ENCODE measurements around the gene MBOAT7. TPM values are rescaled to one million over a fixed set of nuclear protein-coding genes. Genes with fewer than 3 reads are reported as not detected.

The MBOAT7 gene
- total and polyA plus RNA-seq, 2 of the 8 experiments (the other 6 are each of a cell fraction or from before 2014, with no cell fraction given): 85.5 to 90.9 TPM

DNA sequence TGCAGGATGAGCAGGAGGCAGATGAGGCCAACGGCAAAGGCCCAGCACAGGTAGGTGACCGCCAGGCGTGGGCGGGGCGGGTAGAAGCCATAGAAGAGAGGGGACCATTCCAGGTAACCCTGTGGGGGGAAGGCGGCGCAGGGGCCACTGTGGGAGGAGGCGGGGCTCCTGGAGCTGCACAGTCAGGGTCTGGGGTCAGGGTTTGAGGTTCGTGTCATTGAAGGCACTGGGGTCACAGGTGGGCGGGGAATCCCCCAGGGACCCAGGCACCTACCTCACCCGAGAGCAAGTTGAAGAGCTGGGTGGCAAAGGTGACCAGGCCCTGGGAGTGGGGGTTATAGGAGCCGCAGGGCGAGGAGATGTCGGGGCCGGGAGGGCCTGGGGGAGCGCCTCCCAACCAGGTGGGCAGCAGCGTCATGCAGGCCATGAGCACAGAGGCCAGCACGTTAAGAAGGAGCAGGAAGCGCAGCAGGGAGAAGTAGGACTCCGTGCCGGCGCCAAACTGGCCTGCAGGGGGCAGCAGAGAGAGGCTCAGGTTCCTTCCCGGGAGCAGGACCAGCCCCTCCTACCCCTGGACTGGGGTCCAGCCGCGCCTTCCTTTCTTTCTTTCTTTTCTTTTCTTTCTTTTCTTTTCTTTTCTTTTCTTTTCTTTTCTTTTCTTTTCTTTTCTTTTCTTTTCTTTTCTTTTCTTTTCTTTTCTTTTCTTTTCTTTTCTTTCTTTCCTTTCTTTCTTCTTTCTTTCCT lies 21.0 kb downstream of the MBOAT7 start:
- Histone ChIP-seq H3K56ac (replicated peaks; ENCODE audit: insufficient read length, low read depth, low read length) (no peak overlapping the region), H3K4me1 (replicated peaks in 1 of 4; ENCODE audit: control insufficient read depth in 3 of 4, insufficient read depth in 4 of 4, low read length in 3 of 4) (peaks cover 0 to 10% (median 6%) of the 10 kb centered on the region in 4 experiments; a peak in 6 of 7 replicates), H2BK120ac (replicated peaks; ENCODE audit: low read depth, low read length) (no peak overlapping the region), H2AFZ (ENCODE audit: low read length) (no peak overlapping the region), H2BK12ac (ENCODE audit: low read depth, low read length) (peak overlapping the region; percentile 50; the same call in 1 of the 2 replicates), H4K20me1 (replicated peaks in 1 of 2; ENCODE audit: control insufficient read depth in 1 of 2, insufficient read depth in 2 of 2, low read length in 2 of 2) (peaks cover 0 to 4% of the 10 kb centered on the region in 2 experiments), H3K14ac (ENCODE audit: insufficient read length) (no peak overlapping the region), H3K79me2 (ENCODE audit: control insufficient read depth in 1 of 2, insufficient read depth in 2 of 2, low read length in 2 of 2) (no peaks in the 10 kb centered on the region), H4K8ac (ENCODE audit: extremely low read depth, insufficient read depth, low read length) (no peak overlapping the region), H3K36me3 (ENCODE audit: control insufficient read depth in 2 of 4, insufficient read depth in 4 of 4, low read length in 3 of 4) (no peaks in the 10 kb centered on the region), H4K91ac (replicated peaks; ENCODE audit: insufficient read length, low read length) (no peak overlapping the region), H2BK15ac (ENCODE audit: low read length) (0 out of 2 replicates have a peak overlapping the region, but pooled peaks have one; percentile 16), H3K4ac (replicated peaks; ENCODE audit: insufficient read length, low read depth, low read length) (no peak overlapping the region), H3K4me3 (ENCODE audit: extremely low read depth in 1 of 4, insufficient read depth in 2 of 4, low read depth in 3 of 4, low read length in 4 of 4) (peak overlapping the region in 2 of 4 experiments; percentile 5 to 34; a peak in 2 of 8 replicates), H2BK5ac (ENCODE audit: low read depth, low read length) (no peak overlapping the region), H2BK20ac (ENCODE audit: low read length) (no peak overlapping the region), H4K5ac (ENCODE audit: insufficient read length, low read depth, low read length) (no peak overlapping the region), H3K9me3 (ENCODE audit: insufficient read depth in 2 of 2, low read depth in 1 of 2, low read length in 1 of 2) (no peaks in the 10 kb centered on the region), H3K9ac (replicated peaks in 1 of 4; ENCODE audit: extremely low read depth in 1 of 4, low read depth in 3 of 4, low read length in 3 of 4) (no peak overlapping the region), H3K4me2 (ENCODE audit: insufficient read depth in 1 of 2, low read depth in 2 of 2, low read length in 2 of 2) (peak overlapping the region in 1 of 2 experiments; percentile 64; a peak in 3 of 4 replicates), H2AK5ac (ENCODE audit: low read depth, low read length) (no peak overlapping the region), H3K23ac (ENCODE audit: insufficient read length) (no peak overlapping the region), H3K23me2 (ENCODE audit: low read depth, low read length) (peaks cover 5% of the 10 kb centered on the region; the same call in 1 of the 2 replicates), H3K79me1 (ENCODE audit: low read depth, low read length) (no peaks in the 10 kb centered on the region), H3K27ac (ENCODE audit: low read depth, low read length) (no peak overlapping the region), H3K18ac (ENCODE audit: extremely low read depth, low read length) (no peak overlapping the region), H3K27me3 (replicated peaks in 1 of 4; ENCODE audit: control insufficient read depth in 3 of 4, extremely low read depth in 1 of 4, insufficient read depth in 3 of 4, low read length in 3 of 4) (peaks cover 0 to 7% (median 4%) of the 10 kb centered on the region in 4 experiments; a peak in 4 of 7 replicates)
- 52% methylated on average over 16 of the region's 25 CpGs; no CpG with 5 or more reads in 1 of the 2 experiments for WGBS, 2 experiments (ENCODE audit: extremely low coverage in 1 of 2, insufficient coverage in 1 of 2, insufficient read length in 1 of 2, insufficient replicate concordance in 2 of 2, low coverage in 1 of 2, low lambda C conversion rate in 2 of 2, missing lambda C conversion rate in 1 of 2)
- DNase-seq (ENCODE audit: low read depth in 1 of 2, low spot score in 2 of 2): peak in 1 of 2 experiments; percentile 100
- no peak for FAIRE-seq
- ChIA-PET POLR2A (ENCODE audit: partially characterized antibody) (interaction anchor here (1.7 to 3.5 kb wide), 2 partner anchors 18 to 40 kb away, joined by 3 to 11 read pairs; no protein-coding TSS in a partner anchor), CTCF (ENCODE audit: partially characterized antibody) (interaction anchor here (0.8 to 1.2 kb wide), 4 partner anchors 11 to 223 kb away, joined by 3 to 5 read pairs (median 4); partner anchors contain the start of gene MBOAT7)
- TF ChIP-seq CEBPB (IDR thresholded peaks at IDR 0.05; ENCODE audit: low read depth, low read length) (no peak), CBX8 (IDR thresholded peaks at IDR 0.05; ENCODE audit: borderline replicate concordance, low read depth, low read length) (no peak), SRF (IDR thresholded peaks at IDR 0.05; ENCODE audit: low read depth, low read length) (no peak), SAP30 (IDR thresholded peaks at IDR 0.05; ENCODE audit: insufficient read depth, insufficient replicate concordance, low read length) (no peak), ZNF274 (IDR thresholded peaks at IDR 0.05; ENCODE audit: borderline replicate concordance, extremely low read depth, low read length) (no peak), HDAC6 (IDR thresholded peaks at IDR 0.05; ENCODE audit: low read depth, low read length) (no peak), CTBP2 (IDR thresholded peaks at IDR 0.05; ENCODE audit: borderline replicate concordance, insufficient read depth, insufficient read length, low read length) (no peak), EP300 (IDR thresholded peaks at IDR 0.05; ENCODE audit: borderline replicate concordance in 1 of 2, low read depth in 2 of 2, low read length in 2 of 2) (no peak)
- TF ChIP-seq, protein P1, sequence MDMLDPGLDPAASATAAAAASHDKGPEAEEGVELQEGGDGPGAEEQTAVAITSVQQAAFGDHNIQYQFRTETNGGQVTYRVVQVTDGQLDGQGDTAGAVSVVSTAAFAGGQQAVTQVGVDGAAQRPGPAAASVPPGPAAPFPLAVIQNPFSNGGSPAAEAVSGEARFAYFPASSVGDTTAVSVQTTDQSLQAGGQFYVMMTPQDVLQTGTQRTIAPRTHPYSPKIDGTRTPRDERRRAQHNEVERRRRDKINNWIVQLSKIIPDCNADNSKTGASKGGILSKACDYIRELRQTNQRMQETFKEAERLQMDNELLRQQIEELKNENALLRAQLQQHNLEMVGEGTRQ (IDR thresholded peaks at IDR 0.05; ENCODE audit: low read length): no peak
